ENCODE measurements around the gene SCN1B.

SCN1B gene

DNA sequence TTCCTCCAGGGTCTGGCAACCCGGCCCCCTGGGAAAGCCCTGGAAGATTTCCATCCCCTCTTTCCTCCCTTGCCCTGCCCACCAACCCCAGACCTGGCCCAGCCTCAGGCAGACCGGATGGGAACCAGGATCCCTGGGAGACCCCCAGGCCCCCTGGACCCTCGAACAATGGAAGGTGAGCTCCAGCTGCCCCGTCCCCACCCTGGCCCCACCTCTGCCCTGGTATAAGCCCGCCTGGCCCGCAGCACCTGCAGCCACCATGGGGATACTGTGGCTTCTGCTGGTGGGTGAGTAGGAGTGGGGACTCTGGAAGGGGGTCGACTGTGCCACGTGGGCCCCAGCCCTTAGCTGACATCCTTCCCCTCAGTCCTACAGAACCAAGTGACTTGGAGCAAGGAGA, 43.7 kb downstream of the SCN1B start:
- TF ChIP-seq HDGF (IDR thresholded peaks at IDR 0.05; ENCODE audit: borderline replicate concordance) (no peak), CTBP1 (IDR thresholded peaks at IDR 0.05; ENCODE audit: borderline replicate concordance) (no peak), FOXM1 (IDR thresholded peaks at IDR 0.05; ENCODE audit: borderline replicate concordance) (no peak), FOXA1 (IDR thresholded peaks at IDR 0.05) (no peak), BHLHE40 (IDR thresholded peaks at IDR 0.05; ENCODE audit: borderline replicate concordance) (no peak), L3MBTL2 (conservative IDR thresholded peaks at IDR 0.05) (no peak), ZNF384 (IDR thresholded peaks at IDR 0.05) (no peak), LEF1 (IDR thresholded peaks at IDR 0.05; ENCODE audit: borderline replicate concordance) (no peak), FOXK2 (IDR thresholded peaks at IDR 0.05) (no peak), ELF4 (IDR thresholded peaks at IDR 0.05) (no peak), SUZ12 (IDR thresholded peaks at IDR 0.05) (no peak), SP1 (IDR thresholded peaks at IDR 0.05) (no peak)
- TF ChIP-seq, protein P1, sequence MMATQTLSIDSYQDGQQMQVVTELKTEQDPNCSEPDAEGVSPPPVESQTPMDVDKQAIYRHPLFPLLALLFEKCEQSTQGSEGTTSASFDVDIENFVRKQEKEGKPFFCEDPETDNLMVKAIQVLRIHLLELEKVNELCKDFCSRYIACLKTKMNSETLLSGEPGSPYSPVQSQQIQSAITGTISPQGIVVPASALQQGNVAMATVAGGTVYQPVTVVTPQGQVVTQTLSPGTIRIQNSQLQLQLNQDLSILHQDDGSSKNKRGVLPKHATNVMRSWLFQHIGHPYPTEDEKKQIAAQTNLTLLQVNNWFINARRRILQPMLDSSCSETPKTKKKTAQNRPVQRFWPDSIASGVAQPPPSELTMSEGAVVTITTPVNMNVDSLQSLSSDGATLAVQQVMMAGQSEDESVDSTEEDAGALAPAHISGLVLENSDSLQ (IDR thresholded peaks at IDR 0.05) = no peak
- CTCF ChIA-PET = no interaction called here
- no peak for DNase-seq (ENCODE audit: extremely low spot score)
- POLR2A ChIA-PET = no interaction called here

DNA sequence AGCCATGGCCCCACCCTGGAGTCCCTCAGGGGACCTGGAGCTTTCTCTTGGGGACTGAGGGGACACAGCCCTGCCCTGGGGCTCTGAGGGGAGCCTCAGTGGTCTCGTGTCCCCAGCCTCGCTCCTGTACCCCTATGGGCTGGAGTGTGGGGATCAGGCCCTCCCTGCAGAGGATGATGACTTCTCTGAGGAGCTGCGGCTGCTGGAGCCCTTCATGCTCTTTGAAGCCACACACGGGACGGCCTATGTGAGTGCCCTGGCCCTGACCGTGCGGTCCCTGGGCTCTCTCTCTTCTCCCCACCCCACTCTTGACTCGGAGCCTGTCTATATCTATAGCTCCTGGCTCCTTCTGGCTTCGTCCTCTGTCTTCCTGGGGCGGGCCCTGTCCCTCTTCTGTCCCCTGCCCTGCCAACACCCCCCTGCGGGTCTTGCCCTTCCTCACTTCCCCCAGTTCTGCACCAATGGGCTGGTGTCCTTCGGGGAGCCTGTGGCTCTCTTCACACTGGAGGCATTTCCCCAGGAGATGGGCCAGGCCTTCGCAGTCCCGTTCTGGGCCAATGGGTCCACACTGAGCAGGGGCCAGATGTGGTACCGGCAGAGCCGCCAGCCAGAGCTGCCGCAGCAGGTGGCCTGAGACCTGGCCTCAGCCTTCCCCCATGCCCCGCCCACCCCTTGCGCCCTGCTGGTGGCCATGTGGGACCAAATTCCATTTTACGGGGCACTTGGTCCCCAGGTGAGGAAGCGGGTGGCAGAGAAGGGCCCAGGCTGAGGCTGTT, 44.3 kb downstream of the SCN1B start:
- POLR2A ChIA-PET = no interaction called here
- no peak for DNase-seq (ENCODE audit: extremely low spot score)
- CTCF ChIA-PET = no interaction called here
- no peak for TF ChIP-seq FOXM1 (IDR thresholded peaks at IDR 0.05; ENCODE audit: borderline replicate concordance)
- no peak for TF ChIP-seq FOXK2 (IDR thresholded peaks at IDR 0.05)
- no peak for TF ChIP-seq NFRKB (IDR thresholded peaks at IDR 0.05)
- TF ChIP-seq LEF1 (IDR thresholded peaks at IDR 0.05; ENCODE audit: borderline replicate concordance) = no peak
- no peak for TF ChIP-seq FOXA1 (IDR thresholded peaks at IDR 0.05)
- no peak for TF ChIP-seq L3MBTL2 (conservative IDR thresholded peaks at IDR 0.05)
- TF ChIP-seq ZNF384 (IDR thresholded peaks at IDR 0.05) = no peak
- TF ChIP-seq, protein P1 (IDR thresholded peaks at IDR 0.05) = no peak
- no peak for TF ChIP-seq TARDBP (IDR thresholded peaks at IDR 0.05)
- no peak for TF ChIP-seq ARNT (IDR thresholded peaks at IDR 0.05)
- TF ChIP-seq BHLHE40 (IDR thresholded peaks at IDR 0.05; ENCODE audit: borderline replicate concordance) = no peak
- no peak for TF ChIP-seq SP1 (IDR thresholded peaks at IDR 0.05)

DNA sequence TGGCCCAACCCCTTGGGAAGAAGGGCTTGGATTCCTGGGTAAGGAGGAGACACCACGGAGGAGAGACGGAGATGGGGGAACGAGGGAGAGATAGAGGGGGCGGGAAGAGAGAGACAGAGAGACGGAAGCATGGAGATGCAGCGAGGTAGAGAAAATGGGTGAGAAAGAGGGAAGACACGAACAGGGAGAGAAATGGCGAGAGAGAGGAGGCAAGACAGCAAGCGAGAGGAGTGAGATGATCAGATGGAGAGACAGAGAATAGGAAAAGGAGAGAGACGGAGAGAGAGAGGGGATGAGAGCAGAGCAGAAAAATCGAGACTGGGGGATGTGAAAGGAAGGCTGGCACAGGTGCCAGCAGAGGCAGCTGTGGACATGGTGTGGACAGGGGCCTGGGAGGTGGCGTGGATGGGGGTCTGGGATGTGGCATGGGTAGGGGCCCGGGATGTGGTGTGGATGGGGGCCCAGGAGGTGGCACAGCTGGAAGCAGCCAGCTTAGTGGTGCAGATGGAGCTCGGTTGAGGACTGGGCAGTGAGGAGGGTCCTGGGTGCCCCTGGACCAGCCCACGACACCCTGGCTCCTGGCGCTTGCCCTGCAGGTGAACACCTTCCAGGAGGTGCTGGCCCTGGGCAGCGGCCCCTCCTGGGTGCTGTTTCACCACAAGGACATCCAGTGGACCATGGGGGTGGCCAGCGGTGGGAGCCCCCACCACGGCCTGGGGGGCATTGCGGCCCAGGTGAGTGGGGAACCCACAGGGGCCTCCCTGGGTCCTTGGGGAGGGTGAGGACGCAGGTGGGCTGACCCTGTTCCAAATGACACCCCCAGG, 45.1 kb downstream of the SCN1B start:
- TF ChIP-seq ARNT (IDR thresholded peaks at IDR 0.05) (no peak), SUZ12 (IDR thresholded peaks at IDR 0.05) (no peak), FOXK2 (IDR thresholded peaks at IDR 0.05) (no peak), FOXA1 (IDR thresholded peaks at IDR 0.05) (no peak), TARDBP (IDR thresholded peaks at IDR 0.05) (no peak)
- TF ChIP-seq, protein P1 (IDR thresholded peaks at IDR 0.05) = no peak
- ChIA-PET POLR2A (no interaction called here), CTCF (no interaction called here)
- no peak for DNase-seq (ENCODE audit: extremely low spot score)

DNA sequence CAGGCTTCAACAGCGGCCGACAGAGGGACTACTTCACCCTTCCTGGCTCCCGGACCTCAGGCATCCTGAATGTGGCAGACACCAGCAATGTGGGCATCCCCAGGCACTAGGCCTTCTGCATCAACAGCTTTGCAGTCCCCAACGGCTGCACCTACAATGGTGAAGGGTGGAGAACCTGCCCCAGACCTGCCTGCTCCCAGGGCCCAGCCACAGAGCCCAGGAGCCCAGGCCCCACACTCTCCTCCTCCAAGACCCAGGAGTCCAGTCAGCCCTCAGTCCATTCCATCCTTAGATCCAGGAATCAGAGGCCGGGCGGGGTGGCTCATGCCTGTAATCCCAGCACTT, 45.7 kb downstream of the SCN1B start:
- no peak for TF ChIP-seq FOXA1 (IDR thresholded peaks at IDR 0.05)
- no peak for TF ChIP-seq SP1 (IDR thresholded peaks at IDR 0.05)
- TF ChIP-seq, protein P1 (IDR thresholded peaks at IDR 0.05) = no peak
- no peak for TF ChIP-seq HDGF (IDR thresholded peaks at IDR 0.05; ENCODE audit: borderline replicate concordance)
- no peak for TF ChIP-seq CTBP1 (IDR thresholded peaks at IDR 0.05; ENCODE audit: borderline replicate concordance)
- no peak for TF ChIP-seq BHLHE40 (IDR thresholded peaks at IDR 0.05; ENCODE audit: borderline replicate concordance)
- no peak for TF ChIP-seq SUZ12 (IDR thresholded peaks at IDR 0.05)
- no peak for TF ChIP-seq ZNF384 (IDR thresholded peaks at IDR 0.05)
- TF ChIP-seq L3MBTL2 (conservative IDR thresholded peaks at IDR 0.05) = no peak
- no peak for TF ChIP-seq FOXK2 (IDR thresholded peaks at IDR 0.05)
- no peak for TF ChIP-seq TARDBP (IDR thresholded peaks at IDR 0.05)
- no peak for TF ChIP-seq ARNT (IDR thresholded peaks at IDR 0.05)
- no peak for TF ChIP-seq FOXM1 (IDR thresholded peaks at IDR 0.05; ENCODE audit: borderline replicate concordance)
- no peak for TF ChIP-seq ELF4 (IDR thresholded peaks at IDR 0.05)
- no peak for TF ChIP-seq NFRKB (IDR thresholded peaks at IDR 0.05)
- TF ChIP-seq LEF1 (IDR thresholded peaks at IDR 0.05; ENCODE audit: borderline replicate concordance) = no peak
- ChIA-PET POLR2A (no interaction called here), CTCF (no interaction called here)
- DNase-seq (ENCODE audit: extremely low spot score) = no peak

DNA sequence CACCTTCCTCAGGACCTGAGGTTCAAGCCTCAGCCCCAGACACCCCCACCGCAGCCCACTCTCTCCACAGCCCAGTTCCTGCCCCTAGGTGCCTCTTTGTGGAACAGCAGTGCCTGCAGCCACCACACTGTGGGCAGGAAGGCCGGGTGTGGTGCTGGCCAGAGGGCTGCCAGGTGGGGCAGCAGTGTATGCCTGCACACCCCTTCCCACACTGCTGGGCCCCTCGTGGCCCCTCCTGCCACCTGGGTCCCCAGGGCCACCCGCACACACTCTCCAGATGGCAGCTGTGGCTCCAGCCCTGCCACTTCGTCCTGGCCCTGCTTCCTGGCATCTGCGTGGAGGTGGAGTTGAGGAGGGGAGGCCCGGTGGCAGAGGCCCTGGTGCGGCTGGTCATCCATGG, 46.4 kb downstream of the SCN1B start:
- POLR2A ChIA-PET = no interaction called here
- DNase-seq (ENCODE audit: extremely low spot score) = no peak
- CTCF ChIA-PET = no interaction called here
- no peak for TF ChIP-seq FOXK2 (IDR thresholded peaks at IDR 0.05)
- TF ChIP-seq, protein P1 (IDR thresholded peaks at IDR 0.05) = no peak
- no peak for TF ChIP-seq CTBP1 (IDR thresholded peaks at IDR 0.05; ENCODE audit: borderline replicate concordance)

Measured in HEK293T (cell line).